ENCODE data around the gene MYH2.

The MYH2 gene

DNA sequence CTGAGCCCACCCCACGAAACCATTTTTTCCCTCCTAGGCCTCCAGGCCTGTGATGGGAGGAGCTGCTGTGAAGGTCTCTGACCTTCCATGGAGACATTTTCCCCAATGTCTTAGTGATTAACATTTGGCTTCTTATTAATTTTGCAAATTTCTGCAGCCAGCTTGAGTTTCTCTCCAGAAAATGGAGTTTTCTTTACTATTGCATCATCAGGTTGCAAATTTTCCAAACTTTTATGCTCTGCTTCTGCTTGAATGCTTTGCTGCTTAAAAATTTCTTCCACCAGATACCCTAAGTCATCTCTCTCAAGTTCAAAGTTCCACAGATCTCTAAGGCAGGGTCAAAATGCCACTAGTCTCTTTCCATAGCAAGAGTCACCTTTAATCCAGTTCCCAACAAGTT lies 67.2 kb downstream of the MYH2 start:
- TF ChIP-seq TAF1 (IDR thresholded peaks at IDR 0.05; ENCODE audit: borderline replicate concordance, insufficient read depth, low read length) (no peak), FOXP2 (optimal IDR thresholded peaks at IDR 0.05; ENCODE audit: borderline replicate concordance, extremely low read depth, extremely low read length, insufficient read depth) (no peak), POLR2AphosphoS5 (IDR thresholded peaks at IDR 0.05; ENCODE audit: low read depth, low read length) (no peak), SIN3A (IDR thresholded peaks at IDR 0.05; ENCODE audit: borderline replicate concordance, insufficient read depth, low read length) (no peak), REST (IDR thresholded peaks at IDR 0.05; ENCODE audit: insufficient read depth in 1 of 2, low read depth in 2 of 2, low read length in 2 of 2) (no peak)

- no peak for TF ChIP-seq TAF1 (IDR thresholded peaks at IDR 0.05; ENCODE audit: borderline replicate concordance, insufficient read depth, low read length)
- TF ChIP-seq POLR2AphosphoS5 (IDR thresholded peaks at IDR 0.05; ENCODE audit: low read depth, low read length), result no peak
- TF ChIP-seq REST (IDR thresholded peaks at IDR 0.05; ENCODE audit: insufficient read depth in 1 of 2, low read depth in 2 of 2, low read length in 2 of 2), result no peak
- no peak for TF ChIP-seq FOXP2 (optimal IDR thresholded peaks at IDR 0.05; ENCODE audit: borderline replicate concordance, extremely low read depth, extremely low read length, insufficient read depth)
- no peak for TF ChIP-seq SIN3A (IDR thresholded peaks at IDR 0.05; ENCODE audit: borderline replicate concordance, insufficient read depth, low read length)
Observed at GRCh38 chr17:10477701-10478100, 71.8 kb downstream of the MYH2 start.

GRCh38 chr17:10474536-10474935 lies 74.9 kb downstream of the MYH2 start:
- TF ChIP-seq POLR2AphosphoS5 (IDR thresholded peaks at IDR 0.05; ENCODE audit: low read depth, low read length) (no peak), REST (IDR thresholded peaks at IDR 0.05; ENCODE audit: insufficient read depth in 1 of 2, low read depth in 2 of 2, low read length in 2 of 2) (no peak), SIN3A (IDR thresholded peaks at IDR 0.05; ENCODE audit: borderline replicate concordance, insufficient read depth, low read length) (no peak), TAF1 (IDR thresholded peaks at IDR 0.05; ENCODE audit: borderline replicate concordance, insufficient read depth, low read length) (no peak), FOXP2 (optimal IDR thresholded peaks at IDR 0.05; ENCODE audit: borderline replicate concordance, extremely low read depth, extremely low read length, insufficient read depth) (no peak)

- TF ChIP-seq SIN3A (IDR thresholded peaks at IDR 0.05; ENCODE audit: borderline replicate concordance, insufficient read depth, low read length) (no peak), POLR2AphosphoS5 (IDR thresholded peaks at IDR 0.05; ENCODE audit: low read depth, low read length) (no peak), TAF1 (IDR thresholded peaks at IDR 0.05; ENCODE audit: borderline replicate concordance, insufficient read depth, low read length) (no peak), FOXP2 (optimal IDR thresholded peaks at IDR 0.05; ENCODE audit: borderline replicate concordance, extremely low read depth, extremely low read length, insufficient read depth) (no peak), REST (IDR thresholded peaks at IDR 0.05; ENCODE audit: insufficient read depth in 1 of 2, low read depth in 2 of 2, low read length in 2 of 2) (no peak)
Observed at GRCh38 chr17:10471858-10472257, 77.6 kb downstream of the MYH2 start.

Data from PFSK-1 (cell line).